ENCODE data around the gene LRRC46. TPM values are rescaled to one million over a fixed set of nuclear protein-coding genes. Genes with fewer than 3 reads are reported as not detected.

Gene LRRC46
- total and polyA plus RNA-seq, 2 of the 13 experiments (the other 11 are each of a cell fraction or from before 2014, with no cell fraction given), result 0.09 TPM

DNA sequence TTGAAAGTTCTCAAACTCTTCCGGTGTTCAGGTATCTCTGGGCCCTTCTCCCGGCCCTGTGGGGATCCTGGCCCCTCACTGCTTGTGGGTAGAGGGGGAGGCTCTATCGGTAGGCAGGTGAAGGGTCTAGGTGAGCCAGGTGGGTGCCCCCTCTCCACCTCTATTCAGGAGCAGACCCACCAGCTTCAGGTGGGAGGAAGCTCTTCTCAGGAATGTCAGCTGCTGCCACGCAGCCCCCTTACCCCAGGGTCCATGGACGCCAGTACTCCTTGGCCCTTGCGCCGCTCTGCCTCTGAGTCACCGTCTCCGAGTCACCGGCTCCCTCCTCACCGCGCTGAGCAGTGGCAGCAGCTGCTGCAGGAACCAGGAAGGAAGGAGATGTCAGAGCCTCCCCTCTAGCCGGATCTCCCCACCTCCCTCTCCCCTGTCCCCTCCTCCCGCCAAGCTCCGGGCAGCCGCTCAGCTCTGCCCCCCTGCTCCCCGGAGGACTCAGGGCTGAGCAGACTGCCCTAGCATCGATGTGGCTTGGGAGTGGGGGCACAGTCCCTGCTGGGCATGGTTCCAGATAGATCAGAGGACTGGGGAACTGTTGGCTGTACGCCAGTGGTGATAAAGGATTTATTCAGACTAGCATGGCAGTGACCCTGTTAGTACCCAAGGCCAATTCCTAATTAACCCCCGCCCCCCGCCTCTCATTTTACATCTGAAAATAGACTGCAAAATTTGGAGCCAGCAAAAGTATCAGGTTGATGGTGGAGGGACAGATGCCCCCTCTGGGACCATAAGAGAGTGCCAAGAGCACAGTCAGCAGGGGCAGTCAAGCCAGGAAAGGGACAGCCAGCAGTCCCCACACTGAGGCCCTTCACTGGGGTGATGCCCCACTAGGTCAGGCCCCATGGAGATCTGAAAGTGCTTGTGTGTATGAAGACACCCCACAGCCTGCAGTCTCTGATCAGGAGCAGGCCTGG, 9.8 kb upstream of the LRRC46 start, which contains the start of gene OSBPL7 (continued):
- no peak for TF ChIP-seq KAT2B (IDR thresholded peaks at IDR 0.05; ENCODE audit: borderline replicate concordance, low read depth, low read length)
- TF ChIP-seq ZNF547 (CRISPR knock-in tag; IDR thresholded peaks at IDR 0.05), result peak; percentile 82
- TF ChIP-seq, protein P1, sequence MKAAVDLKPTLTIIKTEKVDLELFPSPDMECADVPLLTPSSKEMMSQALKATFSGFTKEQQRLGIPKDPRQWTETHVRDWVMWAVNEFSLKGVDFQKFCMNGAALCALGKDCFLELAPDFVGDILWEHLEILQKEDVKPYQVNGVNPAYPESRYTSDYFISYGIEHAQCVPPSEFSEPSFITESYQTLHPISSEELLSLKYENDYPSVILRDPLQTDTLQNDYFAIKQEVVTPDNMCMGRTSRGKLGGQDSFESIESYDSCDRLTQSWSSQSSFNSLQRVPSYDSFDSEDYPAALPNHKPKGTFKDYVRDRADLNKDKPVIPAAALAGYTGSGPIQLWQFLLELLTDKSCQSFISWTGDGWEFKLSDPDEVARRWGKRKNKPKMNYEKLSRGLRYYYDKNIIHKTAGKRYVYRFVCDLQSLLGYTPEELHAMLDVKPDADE (CRISPR knock-in tag; IDR thresholded peaks at IDR 0.05), result no peak
- TF ChIP-seq ZNF501 (CRISPR knock-in tag; IDR thresholded peaks at IDR 0.05), result peak; percentile 77; the same call in 1 of the 2 replicates
- TF ChIP-seq, protein P2, sequence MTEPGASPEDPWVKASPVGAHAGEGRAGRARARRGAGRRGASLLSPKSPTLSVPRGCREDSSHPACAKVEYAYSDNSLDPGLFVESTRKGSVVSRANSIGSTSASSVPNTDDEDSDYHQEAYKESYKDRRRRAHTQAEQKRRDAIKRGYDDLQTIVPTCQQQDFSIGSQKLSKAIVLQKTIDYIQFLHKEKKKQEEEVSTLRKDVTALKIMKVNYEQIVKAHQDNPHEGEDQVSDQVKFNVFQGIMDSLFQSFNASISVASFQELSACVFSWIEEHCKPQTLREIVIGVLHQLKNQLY (CRISPR knock-in tag; IDR thresholded peaks at IDR 0.05), result no peak
- TF ChIP-seq, protein P3, sequence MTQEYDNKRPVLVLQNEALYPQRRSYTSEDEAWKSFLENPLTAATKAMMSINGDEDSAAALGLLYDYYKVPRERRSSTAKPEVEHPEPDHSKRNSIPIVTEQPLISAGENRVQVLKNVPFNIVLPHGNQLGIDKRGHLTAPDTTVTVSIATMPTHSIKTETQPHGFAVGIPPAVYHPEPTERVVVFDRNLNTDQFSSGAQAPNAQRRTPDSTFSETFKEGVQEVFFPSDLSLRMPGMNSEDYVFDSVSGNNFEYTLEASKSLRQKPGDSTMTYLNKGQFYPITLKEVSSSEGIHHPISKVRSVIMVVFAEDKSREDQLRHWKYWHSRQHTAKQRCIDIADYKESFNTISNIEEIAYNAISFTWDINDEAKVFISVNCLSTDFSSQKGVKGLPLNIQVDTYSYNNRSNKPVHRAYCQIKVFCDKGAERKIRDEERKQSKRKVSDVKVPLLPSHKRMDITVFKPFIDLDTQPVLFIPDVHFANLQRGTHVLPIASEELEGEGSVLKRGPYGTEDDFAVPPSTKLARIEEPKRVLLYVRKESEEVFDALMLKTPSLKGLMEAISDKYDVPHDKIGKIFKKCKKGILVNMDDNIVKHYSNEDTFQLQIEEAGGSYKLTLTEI (CRISPR knock-in tag; conservative IDR thresholded peaks at IDR 0.05), result no peak
- TF ChIP-seq, protein P4, sequence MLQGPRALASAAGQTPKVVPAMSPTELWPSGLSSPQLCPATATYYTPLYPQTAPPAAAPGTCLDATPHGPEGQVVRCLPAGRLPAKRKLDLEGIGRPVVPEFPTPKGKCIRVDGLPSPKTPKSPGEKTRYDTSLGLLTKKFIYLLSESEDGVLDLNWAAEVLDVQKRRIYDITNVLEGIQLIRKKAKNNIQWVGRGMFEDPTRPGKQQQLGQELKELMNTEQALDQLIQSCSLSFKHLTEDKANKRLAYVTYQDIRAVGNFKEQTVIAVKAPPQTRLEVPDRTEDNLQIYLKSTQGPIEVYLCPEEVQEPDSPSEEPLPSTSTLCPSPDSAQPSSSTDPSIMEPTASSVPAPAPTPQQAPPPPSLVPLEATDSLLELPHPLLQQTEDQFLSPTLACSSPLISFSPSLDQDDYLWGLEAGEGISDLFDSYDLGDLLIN (CRISPR knock-in tag; IDR thresholded peaks at IDR 0.05; ENCODE audit: borderline replicate concordance), result no peak
- peak; percentile 73 for TF ChIP-seq ZNF274 (CRISPR knock-in tag; IDR thresholded peaks at IDR 0.05)
- TF ChIP-seq SP4 (CRISPR knock-in tag; IDR thresholded peaks at IDR 0.05), result peak; percentile 71; the same call in 1 of the 2 replicates
- peak; percentile 76; the same call in 1 of the 2 replicates for TF ChIP-seq ZNF136 (CRISPR knock-in tag; IDR thresholded peaks at IDR 0.05; ENCODE audit: low read depth)
- TF ChIP-seq, protein P5, sequence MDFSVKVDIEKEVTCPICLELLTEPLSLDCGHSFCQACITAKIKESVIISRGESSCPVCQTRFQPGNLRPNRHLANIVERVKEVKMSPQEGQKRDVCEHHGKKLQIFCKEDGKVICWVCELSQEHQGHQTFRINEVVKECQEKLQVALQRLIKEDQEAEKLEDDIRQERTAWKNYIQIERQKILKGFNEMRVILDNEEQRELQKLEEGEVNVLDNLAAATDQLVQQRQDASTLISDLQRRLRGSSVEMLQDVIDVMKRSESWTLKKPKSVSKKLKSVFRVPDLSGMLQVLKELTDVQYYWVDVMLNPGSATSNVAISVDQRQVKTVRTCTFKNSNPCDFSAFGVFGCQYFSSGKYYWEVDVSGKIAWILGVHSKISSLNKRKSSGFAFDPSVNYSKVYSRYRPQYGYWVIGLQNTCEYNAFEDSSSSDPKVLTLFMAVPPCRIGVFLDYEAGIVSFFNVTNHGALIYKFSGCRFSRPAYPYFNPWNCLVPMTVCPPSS (IDR thresholded peaks at IDR 0.05), result no peak
- TF ChIP-seq MYC (CRISPR knock-in tag; IDR thresholded peaks at IDR 0.05; ENCODE audit: borderline replicate concordance), result peak; percentile 53; the same call in 1 of the 2 replicates
- TF ChIP-seq, protein P6, sequence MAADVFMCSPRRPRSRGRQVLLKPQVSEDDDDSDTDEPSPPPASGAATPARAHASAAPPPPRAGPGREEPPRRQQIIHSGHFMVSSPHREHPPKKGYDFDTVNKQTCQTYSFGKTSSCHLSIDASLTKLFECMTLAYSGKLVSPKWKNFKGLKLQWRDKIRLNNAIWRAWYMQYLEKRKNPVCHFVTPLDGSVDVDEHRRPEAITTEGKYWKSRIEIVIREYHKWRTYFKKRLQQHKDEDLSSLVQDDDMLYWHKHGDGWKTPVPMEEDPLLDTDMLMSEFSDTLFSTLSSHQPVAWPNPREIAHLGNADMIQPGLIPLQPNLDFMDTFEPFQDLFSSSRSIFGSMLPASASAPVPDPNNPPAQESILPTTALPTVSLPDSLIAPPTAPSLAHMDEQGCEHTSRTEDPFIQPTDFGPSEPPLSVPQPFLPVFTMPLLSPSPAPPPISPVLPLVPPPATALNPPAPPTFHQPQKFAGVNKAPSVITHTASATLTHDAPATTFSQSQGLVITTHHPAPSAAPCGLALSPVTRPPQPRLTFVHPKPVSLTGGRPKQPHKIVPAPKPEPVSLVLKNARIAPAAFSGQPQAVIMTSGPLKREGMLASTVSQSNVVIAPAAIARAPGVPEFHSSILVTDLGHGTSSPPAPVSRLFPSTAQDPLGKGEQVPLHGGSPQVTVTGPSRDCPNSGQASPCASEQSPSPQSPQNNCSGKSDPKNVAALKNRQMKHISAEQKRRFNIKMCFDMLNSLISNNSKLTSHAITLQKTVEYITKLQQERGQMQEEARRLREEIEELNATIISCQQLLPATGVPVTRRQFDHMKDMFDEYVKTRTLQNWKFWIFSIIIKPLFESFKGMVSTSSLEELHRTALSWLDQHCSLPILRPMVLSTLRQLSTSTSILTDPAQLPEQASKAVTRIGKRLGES (CRISPR knock-in tag; IDR thresholded peaks at IDR 0.05; ENCODE audit: borderline replicate concordance), result no peak
- TF ChIP-seq KLF11 (CRISPR knock-in tag; IDR thresholded peaks at IDR 0.05), result no peak
- TF ChIP-seq HCFC1 (IDR thresholded peaks at IDR 0.05; ENCODE audit: low read depth, low read length), result peak; percentile 19
- TF ChIP-seq ZNF816 (CRISPR knock-in tag; IDR thresholded peaks at IDR 0.05; ENCODE audit: borderline replicate concordance), result 0 out of 2 replicates have a peak, but pooled peaks have one; percentile 51
- TF ChIP-seq FOXC1 (CRISPR knock-in tag; IDR thresholded peaks at IDR 0.05; ENCODE audit: borderline replicate concordance), result 0 out of 2 replicates have a peak, but pooled peaks have one; percentile 64
- TF ChIP-seq HMGA1 (CRISPR knock-in tag; conservative IDR thresholded peaks at IDR 0.05), result no peak

Data from HepG2 (cell line).